ENCODE results near the gene CAMTA1. TPM values are rescaled to one million over a fixed set of nuclear protein-coding genes. Genes with fewer than 3 reads are reported as not detected.

CAMTA1 gene
- total RNA-seq, 1 donor from 2014 or later: 81.6 TPM

- no peak overlapping the region for H3K27ac Mint-ChIP-seq (ENCODE audit: unreplicated experiment)
- no peaks in the 10 kb centered on the region for H3K36me3 Mint-ChIP-seq (ENCODE audit: unreplicated experiment)
- no peaks in the 10 kb centered on the region for H3K9me3 Mint-ChIP-seq (ENCODE audit: unreplicated experiment)
- no peak overlapping the region for H3K4me3 Mint-ChIP-seq (ENCODE audit: unreplicated experiment)
- peaks cover 7% of the 10 kb centered on the region for H3K4me1 Mint-ChIP-seq (ENCODE audit: unreplicated experiment)
- peak; percentile 46 for DNase-seq (ENCODE audit: extremely low spot score, unreplicated experiment)
- no peaks in the 10 kb centered on the region for H3K27me3 Mint-ChIP-seq (ENCODE audit: unreplicated experiment)
- TF ChIP-seq CTCF (IDR thresholded peaks at IDR 0.05): no peak
Observed at GRCh38 chr1:7232441-7233236, 447.4 kb downstream of the CAMTA1 start.

- no peak for TF ChIP-seq CTCF (IDR thresholded peaks at IDR 0.05)
- Mint-ChIP-seq H3K4me1 (ENCODE audit: unreplicated experiment) (peaks cover 7% of the 10 kb centered on the region), H3K27me3 (ENCODE audit: unreplicated experiment) (no peaks in the 10 kb centered on the region), H3K27ac (ENCODE audit: unreplicated experiment) (no peak overlapping the region), H3K9me3 (ENCODE audit: unreplicated experiment) (no peaks in the 10 kb centered on the region), H3K36me3 (ENCODE audit: unreplicated experiment) (no peaks in the 10 kb centered on the region), H3K4me3 (ENCODE audit: unreplicated experiment) (no peak overlapping the region)
- DNase-seq (ENCODE audit: extremely low spot score, unreplicated experiment): peak; percentile 75
Observed at GRCh38 chr1:7233237-7233540, 447.9 kb downstream of the CAMTA1 start.

- peak; percentile 82 for DNase-seq (ENCODE audit: extremely low spot score, unreplicated experiment)
- Mint-ChIP-seq H3K27me3 (ENCODE audit: unreplicated experiment) (no peaks in the 10 kb centered on the region), H3K9me3 (ENCODE audit: unreplicated experiment) (no peaks in the 10 kb centered on the region), H3K4me3 (ENCODE audit: unreplicated experiment) (no peak overlapping the region), H3K4me1 (ENCODE audit: unreplicated experiment) (peaks cover 4% of the 10 kb centered on the region), H3K27ac (ENCODE audit: unreplicated experiment) (no peak overlapping the region), H3K36me3 (ENCODE audit: unreplicated experiment) (no peaks in the 10 kb centered on the region)
- no peak for TF ChIP-seq CTCF (IDR thresholded peaks at IDR 0.05)
Observed at GRCh38 chr1:7233646-7234470, 448.6 kb downstream of the CAMTA1 start.

- no peak for DNase-seq (ENCODE audit: extremely low spot score, unreplicated experiment)
- H3K36me3 Mint-ChIP-seq (ENCODE audit: unreplicated experiment): no peaks in the 10 kb centered on the region
Observed at GRCh38 chr1:7234471-7234755, 449.2 kb downstream of the CAMTA1 start.

More at GRCh38 chr1:7234471-7234755, 449.2 kb downstream of the CAMTA1 start:
- Mint-ChIP-seq H3K27ac (ENCODE audit: unreplicated experiment) (no peak overlapping the region), H3K27me3 (ENCODE audit: unreplicated experiment) (no peaks in the 10 kb centered on the region), H3K9me3 (ENCODE audit: unreplicated experiment) (no peaks in the 10 kb centered on the region), H3K4me1 (ENCODE audit: unreplicated experiment) (peaks cover 1% of the 10 kb centered on the region), H3K4me3 (ENCODE audit: unreplicated experiment) (no peak overlapping the region)
- no peak for TF ChIP-seq CTCF (IDR thresholded peaks at IDR 0.05)
